Naive thymus-derived CD4-positive, alpha-beta T cell (primary cell): ENCODE data around the gene B4GALT1. TPM values are rescaled to one million over a fixed set of nuclear protein-coding genes. Genes with fewer than 3 reads are reported as not detected.

ENCODE experiments used
- ATAC-seq: fragments of 150-1000 bp; cut with Tn5 transposase; 2 replicates; pipeline ENCODE4 v1.10.0; 2021; ENCODE audit warnings: mild to moderate bottlenecking, moderate library complexity
- CTCF ChIA-PET: fragments of 350-600 bp; sonication (Branson Sonifier 250); formaldehyde crosslinking; loops from one replicate; lab custom pipeline; 2021; ENCODE audit warnings: antibody characterized with exemption; lab: Charles Lee
- POLR2A ChIA-PET: fragments of 350-600 bp; sonication (Branson Sonifier 250); formaldehyde crosslinking; loops from one replicate; lab custom pipeline; 2021; ENCODE audit warnings: antibody characterized with exemption, inconsistent platforms; lab: Charles Lee
- DNase-seq, 9 donors: peaks; one replicate each; pipeline versions ENCODE4 v3.0.0 to v3.0.0-alpha.2; 2020 to 2022; ENCODE audit warnings: mixed read lengths in 1 of 9
- H3K27ac ChIP-seq: one replicate; pipeline ENCODE4 v1.7.0; 2013; ENCODE audit warnings: mild to moderate bottlenecking, low read depth, low read length, moderate library complexity
- H3K27me3 ChIP-seq, 2 donors: one replicate each; pipeline ENCODE4 v1.7.0; 2013; ENCODE audit warnings: low read length in 2 of 2, mild to moderate bottlenecking in 2 of 2, moderate library complexity in 2 of 2; ENCODE audit not compliant: control insufficient read depth in 2 of 2, insufficient read depth in 2 of 2
- H3K36me3 ChIP-seq, 3 experiments: 1 replicate in 2 of 3; 2 replicates in 1 of 3; pipeline ENCODE4 v1.7.0; 2013; ENCODE audit warnings: low read length in 3 of 3, mild to moderate bottlenecking in 3 of 3, moderate library complexity in 1 of 3; ENCODE audit not compliant: insufficient read depth in 3 of 3, control insufficient read depth in 2 of 3
- H3K4me1 ChIP-seq, 2 donors: one replicate each; pipeline ENCODE4 v1.7.0; 2013; ENCODE audit warnings: low read length in 2 of 2, mild to moderate bottlenecking in 2 of 2, moderate library complexity in 1 of 2; ENCODE audit not compliant: control insufficient read depth in 2 of 2, insufficient read depth in 2 of 2
- H3K4me3 ChIP-seq: 2 replicates; pipeline ENCODE4 v1.7.0; 2013; ENCODE audit warnings: mild to moderate bottlenecking, low read length
- H3K9me3 ChIP-seq, 3 experiments: 1 replicate in 2 of 3; 2 replicates in 1 of 3; pipeline ENCODE4 v1.7.0; 2013; ENCODE audit warnings: low read length in 3 of 3; ENCODE audit not compliant: control insufficient read depth in 2 of 3
- H3K27ac Mint-ChIP-seq, 9 donors: one replicate each; pipeline ENCODE4 v1.8.0; 2020 to 2022; ENCODE audit warnings: mixed read lengths in 9 of 9, mild to moderate bottlenecking in 8 of 9, moderate library complexity in 5 of 9, inconsistent platforms in 2 of 9
- H3K27me3 Mint-ChIP-seq, 5 donors: one replicate each; pipeline ENCODE4 v1.8.0; 2021 to 2022; ENCODE audit warnings: mixed read lengths in 5 of 5, mild to moderate bottlenecking in 1 of 5
- H3K36me3 Mint-ChIP-seq, 5 donors: one replicate each; pipeline ENCODE4 v1.8.0; 2020 to 2022; ENCODE audit warnings: mixed read lengths in 5 of 5, mild to moderate bottlenecking in 3 of 5, inconsistent platforms in 1 of 5
- H3K4me1 Mint-ChIP-seq, 7 donors: one replicate each; pipeline ENCODE4 v1.8.0; 2020 to 2022; ENCODE audit warnings: mixed read lengths in 7 of 7, mild to moderate bottlenecking in 3 of 7, inconsistent platforms in 1 of 7
- H3K4me3 Mint-ChIP-seq, 10 donors: one replicate each; pipeline ENCODE4 v1.8.0; 2020 to 2022; ENCODE audit warnings: mild to moderate bottlenecking in 10 of 10, mixed read lengths in 10 of 10, moderate library complexity in 6 of 10, inconsistent platforms in 2 of 10
- H3K9me3 Mint-ChIP-seq, 11 donors: one replicate each; pipeline ENCODE4 v1.8.0; 2020 to 2022; ENCODE audit warnings: mixed read lengths in 11 of 11, mild to moderate bottlenecking in 4 of 11, inconsistent platforms in 1 of 11, moderate library complexity in 1 of 11
- intact Hi-C, 2 donors: fragments of 100-400 bp; cut with micrococcal nuclease; formaldehyde crosslinking; loops; one replicate each; pipeline ENCODE4 v1.15.1; 2023
- polyA plus RNA-seq, 2 donors: library from polyadenylated mRNA; unstranded; fragments of 300-500 nt; fragmentation: Illumina TruSeq; gene quantifications; one replicate each; pipeline ENCODE4 v1.2.3, GENCODE V29; 2021
- total RNA-seq, 6 experiments: library from RNA in 5 of 6; stranded (reverse) in 5 of 6; gene quantifications; 1 replicate in 5 of 6; 2 replicates in 1 of 6; pipeline ENCODE4 v1.2.3 and lab custom pipeline; 2021 to 2026

The B4GALT1 gene
- total and polyA plus RNA-seq, 7 experiments from 2014 or later, result 12.9 to 86.2 (median 41.3) TPM

DNA sequence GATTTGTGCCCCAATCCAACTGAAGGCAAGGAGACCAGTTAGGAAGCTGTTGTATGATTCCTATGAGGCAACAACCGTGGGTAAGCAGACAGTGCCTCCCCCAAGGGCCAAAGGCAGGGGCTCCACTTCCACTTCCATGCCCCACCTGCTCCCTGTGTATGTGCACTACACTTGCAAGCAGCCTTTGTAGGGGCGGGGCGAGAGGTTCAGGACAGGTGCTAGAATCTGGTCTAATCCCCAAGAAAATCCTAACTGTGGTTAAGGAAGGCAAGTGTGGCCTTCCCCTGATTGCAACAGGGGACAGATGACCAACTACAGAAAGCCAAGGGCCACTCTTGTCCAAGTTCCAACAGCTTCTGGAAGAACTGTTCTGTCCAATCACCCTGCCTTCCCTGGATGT, 41.7 kb downstream of the B4GALT1 start:
- H3K27me3 ChIP-seq, result no peaks in the 10 kb centered on the region
- intact Hi-C loops, result loop anchor here in 1 of 2 donors (1.0 kb wide), 2 partner anchors 43 to 100 kb away; no protein-coding TSS in a partner anchor
- ATAC-seq (no peak), DNase-seq (no peak)
- peaks cover 0 to 36% (median 4%) of the 10 kb centered on the region in 3 experiments for H3K36me3 ChIP-seq
- Mint-ChIP-seq H3K36me3 (peaks cover 8 to 52% (median 36%) of the 10 kb centered on the region in 5 donors), H3K9me3 (no peaks in the 10 kb centered on the region), H3K4me1 (peaks cover 7 to 44% (median 31%) of the 10 kb centered on the region in 7 donors), H3K27ac (peak overlapping the region in 6 of 9 donors; percentile 2 to 71 (median 32)), H3K27me3 (no peaks in the 10 kb centered on the region), H3K4me3 (no peak overlapping the region)
- H3K27ac ChIP-seq, result no peak overlapping the region
- H3K4me1 ChIP-seq, result no peaks in the 10 kb centered on the region
- CTCF ChIA-PET, result interaction anchor here (0.6 kb wide), 1 partner anchor 55 kb away, joined by 4 read pairs; no protein-coding TSS in a partner anchor
- POLR2A ChIA-PET, result interaction anchor here (1.8 kb wide), 1 partner anchor 42 kb away, joined by 6 read pairs; the partner anchor contains the start of gene B4GALT1
- no peaks in the 10 kb centered on the region for H3K9me3 ChIP-seq
- no peak overlapping the region for H3K4me3 ChIP-seq

DNA sequence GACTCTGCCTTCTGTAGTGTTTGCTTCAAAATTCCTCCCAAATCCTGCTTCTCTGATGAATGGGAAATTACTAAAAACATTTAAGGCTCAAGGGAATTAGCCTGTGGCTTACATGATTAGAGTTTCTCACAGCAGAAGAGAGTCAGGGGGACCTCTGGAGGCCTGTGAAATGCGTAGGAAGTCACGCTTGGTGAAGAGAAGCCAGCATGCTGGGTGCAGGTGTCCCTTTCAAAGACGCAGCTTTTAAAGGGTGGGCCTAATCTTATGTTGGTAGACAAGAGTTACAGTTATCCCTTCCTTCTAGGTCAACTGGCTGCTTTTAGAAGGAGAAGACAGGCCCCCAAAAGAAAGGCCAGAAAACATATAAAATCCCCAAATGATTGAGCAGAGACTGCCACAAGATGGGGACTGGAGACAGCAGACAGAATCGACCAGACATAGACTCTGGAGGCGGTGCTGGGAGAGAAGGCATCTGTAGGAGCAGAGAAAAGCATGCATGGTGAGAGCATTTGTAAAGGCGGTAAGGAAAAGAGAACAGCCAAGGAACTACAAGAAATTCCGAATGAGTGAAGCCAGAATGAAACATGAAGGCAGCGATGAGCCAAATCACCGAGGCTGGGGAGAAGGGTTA, 42.3 kb downstream of the B4GALT1 start:
- no peak overlapping the region for H3K4me3 ChIP-seq
- ChIA-PET POLR2A (no interaction called here), CTCF (interaction anchor here (0.6 to 1.2 kb wide), 2 partner anchors 55 to 101 kb away, joined by 3 to 4 read pairs; no protein-coding TSS in a partner anchor)
- H3K4me3 Mint-ChIP-seq, result no peak overlapping the region
- no peaks in the 10 kb centered on the region for H3K27me3 ChIP-seq
- intact Hi-C loops, result loop anchor here in 1 of 2 donors (1.0 kb wide), 2 partner anchors 43 to 100 kb away; no protein-coding TSS in a partner anchor
- peak overlapping the region in 7 of 9 donors; percentile 14 to 71 (median 45) for H3K27ac Mint-ChIP-seq
- peaks cover 0 to 36% (median 4%) of the 10 kb centered on the region in 3 experiments for H3K36me3 ChIP-seq
- ATAC-seq (peak; percentile 37), DNase-seq (peak in 2 of 9 donors; percentile 13 to 31)
- H3K4me1 Mint-ChIP-seq, result peaks cover 11 to 48% (median 30%) of the 10 kb centered on the region in 7 donors
- H3K27ac ChIP-seq, result no peak overlapping the region
- H3K4me1 ChIP-seq, result no peaks in the 10 kb centered on the region
- no peaks in the 10 kb centered on the region for H3K27me3 Mint-ChIP-seq
- peaks cover 8 to 51% (median 35%) of the 10 kb centered on the region in 5 donors for H3K36me3 Mint-ChIP-seq
- no peaks in the 10 kb centered on the region for H3K9me3 ChIP-seq
- no peaks in the 10 kb centered on the region for H3K9me3 Mint-ChIP-seq

DNA sequence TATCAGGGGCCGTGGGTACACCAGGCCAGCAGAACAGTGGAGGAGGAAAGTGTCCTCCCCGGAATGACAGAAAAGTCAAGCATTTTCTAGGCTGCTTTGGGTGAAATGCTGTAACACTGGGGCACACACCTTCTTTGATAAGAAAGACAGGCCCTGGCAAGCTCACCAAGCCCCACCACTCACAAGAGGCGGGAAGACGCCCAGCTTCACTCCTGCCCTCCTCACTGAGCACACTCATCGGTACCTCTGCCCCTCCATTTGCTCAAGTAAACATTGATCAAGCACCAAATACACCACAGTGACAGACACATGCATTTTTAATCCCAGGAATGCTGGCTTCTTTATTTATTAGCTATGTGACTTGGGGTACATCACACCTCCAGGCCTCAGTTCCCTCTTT, 43.1 kb downstream of the B4GALT1 start:
- Mint-ChIP-seq H3K4me1 (peaks cover 11 to 46% (median 27%) of the 10 kb centered on the region in 7 donors), H3K27me3 (no peaks in the 10 kb centered on the region), H3K36me3 (peaks cover 8 to 49% (median 33%) of the 10 kb centered on the region in 5 donors), H3K4me3 (no peak overlapping the region), H3K27ac (peak overlapping the region in 4 of 9 donors; percentile 28 to 78 (median 51)), H3K9me3 (no peaks in the 10 kb centered on the region)
- no peak overlapping the region for H3K4me3 ChIP-seq
- H3K27me3 ChIP-seq, result no peaks in the 10 kb centered on the region
- intact Hi-C loops, result no loop called here
- H3K27ac ChIP-seq, result no peak overlapping the region
- ATAC-seq (no peak), DNase-seq (no peak)
- ChIA-PET POLR2A (no interaction called here), CTCF (interaction anchor here (1.2 kb wide), 1 partner anchor 102 kb away, joined by 3 read pairs; no protein-coding TSS in a partner anchor)
- peaks cover 0 to 28% (median 4%) of the 10 kb centered on the region in 3 experiments for H3K36me3 ChIP-seq
- H3K9me3 ChIP-seq, result no peaks in the 10 kb centered on the region
- H3K4me1 ChIP-seq, result no peaks in the 10 kb centered on the region

DNA sequence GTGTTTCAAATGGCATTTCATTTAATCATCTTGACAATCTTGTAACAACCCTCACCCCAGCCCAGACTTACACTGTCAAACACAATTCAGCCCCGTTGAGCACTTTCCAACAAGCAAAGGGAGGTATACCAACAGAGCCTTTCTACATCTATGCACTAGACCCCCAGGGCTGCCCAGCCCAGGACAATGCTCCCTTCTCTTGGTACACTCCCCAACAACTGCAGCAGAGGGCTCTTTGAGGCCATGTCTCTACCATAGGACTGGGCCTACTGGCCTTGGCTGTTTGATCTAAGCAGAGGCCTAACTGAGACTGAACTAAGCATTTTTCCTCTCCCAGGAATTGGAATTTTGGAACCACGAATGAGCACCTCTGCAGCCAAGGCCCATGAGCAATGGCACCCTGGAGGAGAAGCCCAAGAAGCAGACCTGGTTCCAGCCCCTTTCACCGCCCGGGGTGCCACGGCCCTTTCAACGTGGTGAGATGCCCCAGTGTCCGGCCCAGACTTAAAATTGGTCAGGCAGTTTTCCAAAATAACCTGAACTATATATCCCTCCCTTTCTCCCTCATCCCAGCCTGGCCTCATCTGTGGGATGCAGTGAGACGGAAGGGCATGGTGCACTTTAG, 43.6 kb downstream of the B4GALT1 start:
- Histone ChIP-seq H3K27ac (no peak overlapping the region), H3K36me3 (peaks cover 0 to 24% (median 4%) of the 10 kb centered on the region in 3 experiments), H3K4me1 (no peaks in the 10 kb centered on the region), H3K4me3 (no peak overlapping the region), H3K9me3 (no peaks in the 10 kb centered on the region), H3K27me3 (no peaks in the 10 kb centered on the region)
- no peaks in the 10 kb centered on the region for H3K27me3 Mint-ChIP-seq
- no peaks in the 10 kb centered on the region for H3K9me3 Mint-ChIP-seq
- ChIA-PET POLR2A (no interaction called here), CTCF (interaction anchor here (1.2 kb wide), 1 partner anchor 103 kb away, joined by 3 read pairs; no protein-coding TSS in a partner anchor)
- ATAC-seq (no peak), DNase-seq (no peak)
- intact Hi-C loops, result no loop called here
- H3K27ac Mint-ChIP-seq, result peak overlapping the region in 1 of 9 donors; percentile 72
- H3K4me1 Mint-ChIP-seq, result peaks cover 11 to 46% (median 29%) of the 10 kb centered on the region in 7 donors
- H3K36me3 Mint-ChIP-seq, result peaks cover 8 to 49% (median 29%) of the 10 kb centered on the region in 5 donors
- no peak overlapping the region for H3K4me3 Mint-ChIP-seq

DNA sequence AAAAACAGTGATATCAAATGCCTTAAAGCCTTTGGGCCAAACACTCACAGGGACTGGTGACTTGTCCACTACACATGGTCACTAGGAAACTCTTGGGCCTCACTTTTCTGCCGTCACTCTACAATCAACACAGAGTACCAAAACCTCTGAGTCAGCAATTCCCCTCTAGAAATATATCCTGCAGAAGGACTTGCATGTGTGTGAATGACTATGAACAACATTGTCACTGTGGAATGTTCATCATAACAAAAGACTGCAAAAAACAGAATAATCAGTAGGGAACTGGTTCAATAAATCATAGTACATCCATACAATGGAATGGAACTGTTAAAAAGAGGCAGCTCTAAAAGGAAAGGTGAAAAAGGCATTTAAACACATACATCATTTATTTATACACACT, 46.5 kb downstream of the B4GALT1 start:
- peaks cover 0 to 9% (median 8%) of the 10 kb centered on the region in 3 experiments for H3K36me3 ChIP-seq
- H3K4me1 ChIP-seq, result peaks cover 13 to 16% of the 10 kb centered on the region in 2 donors
- ChIA-PET CTCF (interaction anchor here (0.7 kb wide), 1 partner anchor 12 kb away, joined by 3 read pairs; no protein-coding TSS in a partner anchor), POLR2A (no interaction called here)
- Mint-ChIP-seq H3K4me3 (no peak overlapping the region), H3K27me3 (no peaks in the 10 kb centered on the region), H3K9me3 (no peaks in the 10 kb centered on the region), H3K4me1 (peaks cover 26 to 44% (median 35%) of the 10 kb centered on the region in 7 donors), H3K27ac (peak overlapping the region in 4 of 9 donors; percentile 19 to 72 (median 38)), H3K36me3 (peaks cover 0 to 31% (median 22%) of the 10 kb centered on the region in 5 donors)
- H3K9me3 ChIP-seq, result no peaks in the 10 kb centered on the region
- H3K27me3 ChIP-seq, result no peaks in the 10 kb centered on the region
- intact Hi-C loops, result no loop called here
- H3K4me3 ChIP-seq, result no peak overlapping the region
- DNase-seq, result no peak
- ATAC-seq, result no peak
- H3K27ac ChIP-seq, result no peak overlapping the region

DNA sequence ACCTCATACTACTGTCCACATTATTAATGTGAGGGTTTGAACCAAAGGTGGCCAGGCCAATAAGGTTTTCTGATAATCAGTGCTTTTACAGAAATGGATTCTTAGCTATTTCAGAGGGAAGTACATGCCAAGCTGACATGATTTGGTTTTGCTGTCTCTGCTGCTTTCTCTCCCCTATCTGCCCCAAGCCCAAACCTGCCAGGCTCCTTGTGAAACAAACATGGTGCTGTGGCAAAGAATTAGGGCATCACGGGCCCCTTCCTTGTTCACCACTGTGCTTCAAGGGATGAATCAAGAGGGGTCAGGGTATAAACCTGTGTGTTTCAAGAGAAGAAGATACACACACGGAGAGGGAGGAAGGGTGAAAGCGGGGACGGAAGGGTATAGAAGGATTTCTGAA, 49.3 kb downstream of the B4GALT1 start:
- peaks cover 13 to 16% of the 10 kb centered on the region in 2 donors for H3K4me1 ChIP-seq
- no peaks in the 10 kb centered on the region for H3K9me3 ChIP-seq
- intact Hi-C loops, result loop anchor here in 1 of 2 donors (5.0 kb wide), 1 partner anchor 35 kb away; no protein-coding TSS in a partner anchor
- H3K36me3 Mint-ChIP-seq, result peaks cover 6 to 36% (median 24%) of the 10 kb centered on the region in 5 donors
- ATAC-seq (peak; percentile 26), DNase-seq (no peak)
- no peaks in the 10 kb centered on the region for H3K27me3 ChIP-seq
- H3K4me3 ChIP-seq, result no peak overlapping the region
- ChIA-PET CTCF (interaction anchor here (1.1 kb wide), 1 partner anchor 44 kb away, joined by 3 read pairs; no protein-coding TSS in a partner anchor), POLR2A (no interaction called here)
- peak overlapping the region in 4 of 10 donors; percentile 32 to 58 (median 34) for H3K4me3 Mint-ChIP-seq
- H3K36me3 ChIP-seq, result peaks cover 3 to 22% (median 13%) of the 10 kb centered on the region in 3 experiments
- H3K4me1 Mint-ChIP-seq, result peaks cover 21 to 42% (median 32%) of the 10 kb centered on the region in 7 donors
- peaks cover 0 to 1% (median 0%) of the 10 kb centered on the region in 11 donors for H3K9me3 Mint-ChIP-seq
- H3K27me3 Mint-ChIP-seq, result no peaks in the 10 kb centered on the region
- H3K27ac ChIP-seq, result no peak overlapping the region
- H3K27ac Mint-ChIP-seq, result peak overlapping the region in 7 of 9 donors; percentile 36 to 78 (median 62)
